ENCODE measurements around the gene TULP4.

The TULP4 gene

GRCh38 chr6:158415666-158416065 is 103.4 kb downstream of the TULP4 start:
- H3K9me3 ChIP-seq (ENCODE audit: insufficient read depth, low read depth, low read length): no peaks in the 10 kb centered on the region
- H3K4me1 ChIP-seq (ENCODE audit: insufficient read depth, low read length, poor library complexity, severe bottlenecking): peaks cover under 1% of the 10 kb centered on the region
- no peaks in the 10 kb centered on the region for H3K27me3 ChIP-seq (ENCODE audit: insufficient read depth, low read length, poor library complexity, severe bottlenecking)
- H3F3A ChIP-seq (ENCODE audit: low read depth): no peaks in the 10 kb centered on the region
- H3K36me3 ChIP-seq (ENCODE audit: insufficient read depth, low read length): no peaks in the 10 kb centered on the region
- no peak overlapping the region for H3K4me3 ChIP-seq (ENCODE audit: low read length, poor library complexity, severe bottlenecking)
- H3K9ac ChIP-seq (ENCODE audit: low read depth, low read length, poor library complexity, severe bottlenecking): no peak overlapping the region
- TF ChIP-seq EZH2phosphoT487 (IDR thresholded peaks at IDR 0.05; ENCODE audit: borderline replicate concordance): no peak
- TF ChIP-seq CTCF (conservative IDR thresholded peaks at IDR 0.05; ENCODE audit: low read length): no peak
- no peaks in the 10 kb centered on the region for H3K9me2 ChIP-seq (replicated peaks; ENCODE audit: low read depth, low read length)
- no peak overlapping the region for H2AFZ ChIP-seq (ENCODE audit: low read length)
- no peak overlapping the region for H3K4me2 ChIP-seq (ENCODE audit: low read depth, low read length, poor library complexity, severe bottlenecking)
- no peaks in the 10 kb centered on the region for H3K79me2 ChIP-seq (ENCODE audit: insufficient read depth, low read length)
- H4K20me1 ChIP-seq (ENCODE audit: insufficient read depth, low read length, poor library complexity, severe bottlenecking): no peaks in the 10 kb centered on the region

- H3K79me2 ChIP-seq (ENCODE audit: insufficient read depth, low read length): no peaks in the 10 kb centered on the region
- no peak overlapping the region for H3K4me2 ChIP-seq (ENCODE audit: low read depth, low read length, poor library complexity, severe bottlenecking)
- no peaks in the 10 kb centered on the region for H3F3A ChIP-seq (ENCODE audit: low read depth)
- no peaks in the 10 kb centered on the region for H3K27me3 ChIP-seq (ENCODE audit: insufficient read depth, low read length, poor library complexity, severe bottlenecking)
- no peaks in the 10 kb centered on the region for H3K4me1 ChIP-seq (ENCODE audit: insufficient read depth, low read length, poor library complexity, severe bottlenecking)
- no peak overlapping the region for H3K9ac ChIP-seq (ENCODE audit: low read depth, low read length, poor library complexity, severe bottlenecking)
- TF ChIP-seq CTCF (conservative IDR thresholded peaks at IDR 0.05; ENCODE audit: low read length) (no peak), EZH2phosphoT487 (IDR thresholded peaks at IDR 0.05; ENCODE audit: borderline replicate concordance) (no peak)
- no peaks in the 10 kb centered on the region for H3K9me3 ChIP-seq (ENCODE audit: insufficient read depth, low read depth, low read length)
- H3K36me3 ChIP-seq (ENCODE audit: insufficient read depth, low read length): no peaks in the 10 kb centered on the region
- H3K9me2 ChIP-seq (replicated peaks; ENCODE audit: low read depth, low read length): no peaks in the 10 kb centered on the region
- no peaks in the 10 kb centered on the region for H4K20me1 ChIP-seq (ENCODE audit: insufficient read depth, low read length, poor library complexity, severe bottlenecking)
- no peak overlapping the region for H3K4me3 ChIP-seq (ENCODE audit: low read length, poor library complexity, severe bottlenecking)
- no peak overlapping the region for H2AFZ ChIP-seq (ENCODE audit: low read length)
These were observed 104.9 kb downstream of the TULP4 start for GRCh38 chr6:158416883-158417759.

GRCh38 chr6:158417760-158418098 is 105.5 kb downstream of the TULP4 start:
- Histone ChIP-seq H3K4me3 (ENCODE audit: low read length, poor library complexity, severe bottlenecking) (no peak overlapping the region), H4K20me1 (ENCODE audit: insufficient read depth, low read length, poor library complexity, severe bottlenecking) (no peaks in the 10 kb centered on the region), H3K27me3 (ENCODE audit: insufficient read depth, low read length, poor library complexity, severe bottlenecking) (no peaks in the 10 kb centered on the region), H2AFZ (ENCODE audit: low read length) (no peak overlapping the region), H3K9me2 (replicated peaks; ENCODE audit: low read depth, low read length) (no peaks in the 10 kb centered on the region), H3K4me1 (ENCODE audit: insufficient read depth, low read length, poor library complexity, severe bottlenecking) (no peaks in the 10 kb centered on the region), H3K79me2 (ENCODE audit: insufficient read depth, low read length) (no peaks in the 10 kb centered on the region), H3K36me3 (ENCODE audit: insufficient read depth, low read length) (no peaks in the 10 kb centered on the region), H3K9ac (ENCODE audit: low read depth, low read length, poor library complexity, severe bottlenecking) (no peak overlapping the region), H3F3A (ENCODE audit: low read depth) (no peaks in the 10 kb centered on the region), H3K9me3 (ENCODE audit: insufficient read depth, low read depth, low read length) (no peaks in the 10 kb centered on the region), H3K4me2 (ENCODE audit: low read depth, low read length, poor library complexity, severe bottlenecking) (no peak overlapping the region)
- TF ChIP-seq EZH2phosphoT487 (IDR thresholded peaks at IDR 0.05; ENCODE audit: borderline replicate concordance) (no peak), CTCF (conservative IDR thresholded peaks at IDR 0.05; ENCODE audit: low read length) (no peak)

Measured in Loucy (cell line).